ENCODE measurements around the gene DPAGT1.

The DPAGT1 gene

DNA sequence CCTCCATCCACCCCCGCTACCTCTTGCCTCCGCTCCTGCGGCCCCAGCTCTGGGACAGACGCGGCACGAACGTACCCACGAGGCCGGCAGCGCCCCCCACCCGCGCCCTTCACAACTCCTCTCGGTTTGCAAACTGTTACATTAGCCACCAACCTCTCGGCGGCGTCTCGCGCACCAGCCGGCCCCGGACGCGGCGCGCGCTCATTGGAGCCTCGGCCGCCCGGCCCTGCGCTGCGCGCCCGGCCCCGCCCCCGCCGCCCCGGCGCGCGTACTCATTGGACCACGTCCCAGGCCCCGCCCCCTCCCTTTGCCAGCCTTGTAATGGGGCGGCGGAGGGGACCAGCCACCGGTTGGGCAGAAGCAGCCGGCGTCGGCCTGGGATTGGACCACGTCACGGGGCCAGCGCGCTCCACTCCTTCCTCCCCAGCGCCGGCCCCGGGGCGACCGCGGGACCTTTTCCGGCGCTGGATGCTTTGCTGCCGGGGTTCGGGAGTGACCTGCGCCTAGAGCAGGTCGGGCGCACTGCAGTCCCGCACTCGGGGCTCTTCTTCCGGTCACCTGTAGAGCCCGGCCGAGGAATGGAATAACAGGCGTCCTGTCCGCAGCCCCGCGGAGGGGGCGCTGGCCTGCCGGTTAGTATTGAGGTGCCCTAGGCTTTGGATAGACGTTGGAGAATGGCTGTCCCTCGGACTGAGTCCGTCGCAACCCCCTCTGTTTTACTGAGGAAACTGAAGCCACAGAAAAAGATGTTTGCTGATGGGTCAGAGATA is 44.5 kb downstream of the DPAGT1 start, which contains the start of gene HYOU1:
HYOU1 (minus strand) TSS at position 206 of the 770 bp plus-strand sequence. CDS start 1,045 bp downstream, outside the sequence.
- DNase-seq: peak; percentile 96 to 99 (median 99)

GRCh38 chr11:119056421-119056999 is 45.1 kb downstream of the DPAGT1 start:
- DNase-seq: peak; percentile 20 to 83 (median 82)

GRCh38 chr11:119055901-119056300 is 45.8 kb downstream of the DPAGT1 start:
- DNase-seq: peak in 2 of 3 experiments; percentile 52 to 61

DNA sequence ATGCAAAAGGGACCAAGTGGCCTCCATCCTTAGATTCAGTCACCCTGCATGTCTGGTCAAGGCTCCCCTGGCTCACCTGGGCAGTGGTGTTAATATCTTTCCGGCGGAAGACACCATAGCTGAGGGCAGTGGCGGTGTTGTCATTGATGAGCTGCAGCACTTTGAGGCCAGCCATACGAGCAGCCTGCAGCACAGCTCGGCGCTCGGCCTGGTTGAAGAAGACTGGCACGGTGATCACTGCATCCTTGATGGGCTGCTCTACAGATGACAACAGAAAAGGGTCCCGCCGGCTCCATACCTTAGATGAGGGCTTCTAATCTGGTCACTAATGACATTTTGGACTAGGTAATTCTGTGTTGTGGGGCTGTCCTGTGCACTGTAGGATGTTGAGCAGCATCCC is 47.2 kb downstream of the DPAGT1 start:
- DNase-seq: no peak

DNA sequence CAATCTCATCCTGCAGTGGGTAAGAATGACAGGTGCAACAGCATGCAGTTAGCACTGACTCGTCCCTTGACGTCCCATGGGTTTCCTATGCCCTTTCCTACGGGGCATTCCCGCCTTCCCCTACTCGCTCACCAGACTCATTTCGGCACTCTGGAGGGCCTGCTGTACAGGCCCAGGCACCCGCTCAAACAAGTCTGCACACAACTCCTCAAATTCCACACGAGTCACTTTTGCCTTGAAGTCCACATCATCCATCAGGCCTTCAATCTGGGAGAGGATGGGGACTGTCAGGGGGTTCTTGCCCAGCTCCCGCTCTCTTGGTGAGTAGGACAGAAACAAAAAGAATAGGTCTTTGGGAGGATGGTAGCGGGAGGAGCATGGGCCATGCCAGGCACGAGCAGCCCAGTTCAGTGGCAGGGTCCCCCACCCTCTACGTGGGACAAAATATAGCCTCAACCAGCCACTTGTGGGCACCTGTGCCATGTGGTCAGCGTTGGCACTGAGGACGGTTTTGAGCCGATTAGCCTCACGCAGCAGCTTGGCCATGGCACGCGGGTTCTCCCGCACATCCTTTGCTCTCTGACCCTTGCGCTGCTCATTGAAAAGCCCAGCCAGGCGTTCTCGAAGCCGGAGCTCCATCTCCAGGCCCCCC is 49.4 kb downstream of the DPAGT1 start:
- no peak for DNase-seq

- no peak for DNase-seq
Observed at GRCh38 chr11:119051440-119052162, 50.1 kb downstream of the DPAGT1 start.

GRCh38 chr11:119049081-119049480 is 52.6 kb downstream of the DPAGT1 start:
- no peak for DNase-seq

DNA sequence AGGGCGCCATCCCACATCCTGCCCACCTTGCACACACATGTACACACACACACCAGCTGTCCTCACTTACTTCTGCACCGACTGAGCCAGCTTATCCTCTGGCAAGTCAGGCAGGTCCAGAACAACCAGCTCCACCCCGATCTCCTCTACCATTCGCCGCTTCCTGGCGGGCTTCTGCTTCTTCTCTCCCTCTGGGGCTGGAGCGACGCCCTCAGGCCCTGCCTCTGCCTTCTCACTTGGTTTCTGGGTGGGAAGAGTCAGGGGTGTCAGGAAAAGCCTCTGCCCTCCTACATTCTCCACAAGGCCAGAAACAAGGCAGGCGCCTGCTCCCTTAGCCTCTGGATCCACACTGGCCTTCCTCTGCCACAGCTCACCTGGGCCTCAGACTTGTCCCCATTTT is 53.0 kb downstream of the DPAGT1 start:
- DNase-seq: no peak

- no peak for DNase-seq
Observed at GRCh38 chr11:119047205-119047604, 54.4 kb downstream of the DPAGT1 start.
